IMR-90 (cell line): ENCODE measurements around the gene POU2F1.
A peak's percentile ranks its signal among the peaks of the same experiment; 100 is the strongest.

ENCODE experiments used
- BHLHE40 ChIP-seq: fragments of 150-350 bp; IDR thresholded peaks from 2 replicates; pipeline ENCODE4 v1.6.1; 2016; ENCODE audit warnings: mild to moderate bottlenecking, low read depth, low read length
- CEBPB ChIP-seq: IDR thresholded peaks from 2 replicates; pipeline ENCODE4 v1.6.1; 2012; ENCODE audit warnings: low read depth, low read length, improper control_type of control experiment
- FOS ChIP-seq: fragments of 150-350 bp; IDR thresholded peaks from 2 replicates; pipeline ENCODE4 v1.6.1; 2016; ENCODE audit warnings: low read depth, low read length
- MAFK ChIP-seq: IDR thresholded peaks from 2 replicates; pipeline ENCODE4 v1.6.1; 2012; ENCODE audit warnings: low read depth, low read length, improper control_type of control experiment
- MAZ ChIP-seq: IDR thresholded peaks from 2 replicates; pipeline ENCODE4 v1.6.1; 2012; ENCODE audit warnings: low read depth, mild to moderate bottlenecking, low read length, improper control_type of control experiment, moderate library complexity, borderline replicate concordance
- MXI1 ChIP-seq: IDR thresholded peaks from 2 replicates; pipeline ENCODE4 v1.6.1; 2012; ENCODE audit warnings: low read depth, mild to moderate bottlenecking, low read length, moderate library complexity, borderline replicate concordance
- POLR2A ChIP-seq: IDR thresholded peaks from 2 replicates; pipeline ENCODE4 v1.6.1; 2012; ENCODE audit warnings: mild to moderate bottlenecking, low read depth, low read length
- RAD21 ChIP-seq: IDR thresholded peaks from 2 replicates; pipeline ENCODE4 v1.6.1; 2012; ENCODE audit warnings: low read length, improper control_type of control experiment
- RCOR1 ChIP-seq: IDR thresholded peaks from 2 replicates; pipeline ENCODE4 v1.6.1; 2012; ENCODE audit warnings: mild to moderate bottlenecking, low read length, improper control_type of control experiment; ENCODE audit not compliant: insufficient replicate concordance
- RFX5 ChIP-seq: IDR thresholded peaks from 2 replicates; pipeline ENCODE4 v1.8.0; 2012; ENCODE audit warnings: low read depth, mild to moderate bottlenecking, low read length, moderate library complexity
- SMC3 ChIP-seq: fragments of 150-350 bp; IDR thresholded peaks from 2 replicates; pipeline ENCODE4 v1.6.1; 2016; ENCODE audit warnings: low read depth, mild to moderate bottlenecking, antibody characterized with exemption, low read length, moderate library complexity
- TF ChIP-seq, protein P1 (sequence below): conservative IDR thresholded peaks from 2 replicates; pipeline ENCODE4 v1.5.1; 2012; ENCODE audit warnings: mild to moderate bottlenecking, low read depth, low read length, improper control_type of control experiment
- TF ChIP-seq, protein P2 (sequence below): fragments of 150-350 bp; IDR thresholded peaks from 2 replicates; pipeline ENCODE4 v1.6.1; 2017; ENCODE audit warnings: mild to moderate bottlenecking, antibody characterized with exemption, low read length, low read depth
- TF ChIP-seq, protein P3 (sequence below): fragments of 150-350 bp; IDR thresholded peaks from 2 replicates; pipeline ENCODE4 v1.6.1; 2016; ENCODE audit warnings: low read depth, mild to moderate bottlenecking, low read length, moderate library complexity, borderline replicate concordance

DNA sequence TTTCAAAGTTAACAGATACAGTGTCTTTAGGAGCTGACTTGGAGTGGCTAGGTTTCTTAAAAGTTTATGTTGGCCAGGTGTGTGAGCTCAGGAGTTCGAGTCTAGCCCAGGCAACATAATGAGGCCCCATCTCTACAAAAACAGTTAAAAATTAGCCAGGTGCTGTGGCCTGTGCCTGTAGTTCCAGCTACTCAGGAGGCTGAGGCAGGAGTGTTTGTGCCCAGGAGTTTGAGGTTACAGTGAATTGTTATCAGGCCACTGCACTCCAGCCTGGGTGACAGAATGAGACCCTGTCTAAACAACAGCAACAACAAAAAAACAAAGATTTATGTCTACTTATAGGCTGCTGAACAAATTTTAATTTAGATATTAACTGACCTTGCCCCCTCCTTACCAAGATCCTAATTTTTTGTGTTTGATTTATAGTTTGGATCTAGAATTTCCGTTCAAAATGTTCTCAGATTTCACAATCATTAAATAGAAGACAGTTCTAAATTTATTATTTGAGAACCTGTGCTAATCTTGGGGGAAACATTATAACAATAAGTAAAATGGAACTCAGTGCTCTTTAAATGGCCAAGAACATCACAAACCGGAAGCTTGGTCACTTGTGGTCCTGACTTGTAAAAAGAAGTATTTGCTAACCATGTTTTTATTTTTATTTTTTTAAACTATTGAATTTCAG lies 67.8 kb downstream of the POU2F1 start:
- TF ChIP-seq, protein P1, sequence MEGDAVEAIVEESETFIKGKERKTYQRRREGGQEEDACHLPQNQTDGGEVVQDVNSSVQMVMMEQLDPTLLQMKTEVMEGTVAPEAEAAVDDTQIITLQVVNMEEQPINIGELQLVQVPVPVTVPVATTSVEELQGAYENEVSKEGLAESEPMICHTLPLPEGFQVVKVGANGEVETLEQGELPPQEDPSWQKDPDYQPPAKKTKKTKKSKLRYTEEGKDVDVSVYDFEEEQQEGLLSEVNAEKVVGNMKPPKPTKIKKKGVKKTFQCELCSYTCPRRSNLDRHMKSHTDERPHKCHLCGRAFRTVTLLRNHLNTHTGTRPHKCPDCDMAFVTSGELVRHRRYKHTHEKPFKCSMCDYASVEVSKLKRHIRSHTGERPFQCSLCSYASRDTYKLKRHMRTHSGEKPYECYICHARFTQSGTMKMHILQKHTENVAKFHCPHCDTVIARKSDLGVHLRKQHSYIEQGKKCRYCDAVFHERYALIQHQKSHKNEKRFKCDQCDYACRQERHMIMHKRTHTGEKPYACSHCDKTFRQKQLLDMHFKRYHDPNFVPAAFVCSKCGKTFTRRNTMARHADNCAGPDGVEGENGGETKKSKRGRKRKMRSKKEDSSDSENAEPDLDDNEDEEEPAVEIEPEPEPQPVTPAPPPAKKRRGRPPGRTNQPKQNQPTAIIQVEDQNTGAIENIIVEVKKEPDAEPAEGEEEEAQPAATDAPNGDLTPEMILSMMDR = no peak
- TF ChIP-seq, protein P2, sequence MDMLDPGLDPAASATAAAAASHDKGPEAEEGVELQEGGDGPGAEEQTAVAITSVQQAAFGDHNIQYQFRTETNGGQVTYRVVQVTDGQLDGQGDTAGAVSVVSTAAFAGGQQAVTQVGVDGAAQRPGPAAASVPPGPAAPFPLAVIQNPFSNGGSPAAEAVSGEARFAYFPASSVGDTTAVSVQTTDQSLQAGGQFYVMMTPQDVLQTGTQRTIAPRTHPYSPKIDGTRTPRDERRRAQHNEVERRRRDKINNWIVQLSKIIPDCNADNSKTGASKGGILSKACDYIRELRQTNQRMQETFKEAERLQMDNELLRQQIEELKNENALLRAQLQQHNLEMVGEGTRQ = no peak
- TF ChIP-seq POLR2A (no peak), BHLHE40 (no peak), CEBPB (0 out of 2 replicates have a peak, but pooled peaks have one; percentile 7), MAZ (no peak), SMC3 (no peak), RFX5 (no peak), RAD21 (no peak), FOS (no peak), MXI1 (no peak), RCOR1 (no peak), MAFK (no peak)
- TF ChIP-seq, protein P3, sequence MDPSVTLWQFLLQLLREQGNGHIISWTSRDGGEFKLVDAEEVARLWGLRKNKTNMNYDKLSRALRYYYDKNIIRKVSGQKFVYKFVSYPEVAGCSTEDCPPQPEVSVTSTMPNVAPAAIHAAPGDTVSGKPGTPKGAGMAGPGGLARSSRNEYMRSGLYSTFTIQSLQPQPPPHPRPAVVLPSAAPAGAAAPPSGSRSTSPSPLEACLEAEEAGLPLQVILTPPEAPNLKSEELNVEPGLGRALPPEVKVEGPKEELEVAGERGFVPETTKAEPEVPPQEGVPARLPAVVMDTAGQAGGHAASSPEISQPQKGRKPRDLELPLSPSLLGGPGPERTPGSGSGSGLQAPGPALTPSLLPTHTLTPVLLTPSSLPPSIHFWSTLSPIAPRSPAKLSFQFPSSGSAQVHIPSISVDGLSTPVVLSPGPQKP = no peak
